Prostate gland (tissue), 2 donors: ENCODE measurements around the gene IRF4. TPM values are rescaled to one million over a fixed set of nuclear protein-coding genes. Genes with fewer than 3 reads are reported as not detected.

Experiments used
- DNase-seq: peaks from one replicate; pipeline ENCODE4 v3.0.0-alpha.2; 2019; ENCODE audit warnings: low spot score
- H3K27ac ChIP-seq, 2 donors: fragments of 200-600 bp; sonication (generic); 2 replicates each; pipeline ENCODE4 v1.5.1; 2017 to 2019
- H3K27me3 ChIP-seq: fragments of 200-600 bp; sonication (generic); replicated peaks from 2 replicates; pipeline ENCODE4 v1.5.1; 2019; ENCODE audit not compliant: insufficient read depth
- H3K36me3 ChIP-seq, 2 donors: fragments of 200-600 bp; sonication (generic); 1 replicate in 1 of 2; 2 replicates in 1 of 2; pipeline versions ENCODE4 v1.5.1 to v1.8.1; 2017 to 2019
- H3K4me1 ChIP-seq: fragments of 200-600 bp; sonication (generic); replicated peaks from 2 replicates; pipeline ENCODE4 v1.5.1; 2019
- H3K4me3 ChIP-seq, 2 donors: fragments of 200-600 bp; sonication (generic); 2 replicates each; pipeline ENCODE4 v1.5.1; 2017 to 2019
- H3K9me3 ChIP-seq: fragments of 200-600 bp; sonication (generic); 2 replicates; pipeline ENCODE4 v1.5.1; 2017
- CTCF ChIP-seq, 4 experiments: fragments of 200-600 bp in 2 of 4; fragments of 450-650 bp in 2 of 4; sonication (generic) in 2 of 4; IDR thresholded peaks; 1 replicate in 3 of 4; 2 replicates in 1 of 4; pipeline ENCODE4 v1.5.1; 2016 to 2019; ENCODE audit warnings: antibody characterized with exemption in 4 of 4, mild to moderate bottlenecking in 2 of 4, moderate library complexity in 2 of 4
- POLR2A ChIP-seq: fragments of 450-650 bp; IDR thresholded peaks from one replicate; pipeline ENCODE4 v1.6.1; 2016; ENCODE audit warnings: antibody characterized with exemption, mild to moderate bottlenecking
- POLR2AphosphoS5 ChIP-seq: sonication (generic); formaldehyde crosslinking; IDR thresholded peaks from one replicate; pipeline ENCODE4 v1.6.1; 2017; ENCODE audit warnings: antibody characterized with exemption
- WGBS: methylation state at CpG from one replicate; pipeline ENCODE4 v1.1.5; 2018; 5-methylcytosine and 5-hydroxymethylcytosine counted together
- intact Hi-C: fragments of 100-400 bp; cut with DNase I; formaldehyde crosslinking; loops from one replicate; pipeline ENCODE4 v1.14.2; 2022
- total RNA-seq, 2 donors: library from RNA; depleted of rRNA; stranded (reverse); fragments of >200 nt; gene quantifications; one replicate each; pipeline ENCODE4 v1.1.0, GENCODE V29; 2016

IRF4 gene
- total RNA-seq, 2 donors from 2014 or later, result 0.77 to 1.6 TPM

- no peaks in the 10 kb centered on the region for H3K4me1 ChIP-seq
- H3K9me3 ChIP-seq, result no peaks in the 10 kb centered on the region
- 76% methylated on average over 5 of the region's 5 CpGs for WGBS
- no peak for DNase-seq
- H3K4me3 ChIP-seq, result no peak overlapping the region
- H3K27ac ChIP-seq, result no peak overlapping the region
- TF ChIP-seq POLR2A, result no peak
- TF ChIP-seq POLR2AphosphoS5, result no peak
- TF ChIP-seq CTCF (IDR thresholded peaks at IDR 0.05), result no peak
- no peaks in the 10 kb centered on the region for H3K36me3 ChIP-seq
- intact Hi-C loops, result no loop called here
- H3K27me3 ChIP-seq, result peaks cover 20% of the 10 kb centered on the region
Measured at GRCh38 chr6:397604-398003, 6.1 kb downstream of the IRF4 start.

- no peak for DNase-seq
- Histone ChIP-seq H3K4me3 (no peak overlapping the region), H3K27me3 (peaks cover 17% of the 10 kb centered on the region), H3K27ac (no peak overlapping the region), H3K4me1 (no peaks in the 10 kb centered on the region), H3K9me3 (no peaks in the 10 kb centered on the region), H3K36me3 (no peaks in the 10 kb centered on the region)
- no peak for TF ChIP-seq POLR2A
- no peak for TF ChIP-seq POLR2AphosphoS5
- TF ChIP-seq CTCF (IDR thresholded peaks at IDR 0.05), result no peak
- intact Hi-C loops, result no loop called here
- WGBS, result 90% methylated on average over 2 of the region's 2 CpGs
Measured at GRCh38 chr6:398065-398464, 6.5 kb downstream of the IRF4 start.

GRCh38 chr6:398558-399078 is 7.1 kb downstream of the IRF4 start:
- TF ChIP-seq POLR2AphosphoS5, result no peak
- TF ChIP-seq POLR2A, result no peak
- TF ChIP-seq CTCF (IDR thresholded peaks at IDR 0.05), result no peak
- no peaks in the 10 kb centered on the region for H3K36me3 ChIP-seq
- no peak for DNase-seq
- no peaks in the 10 kb centered on the region for H3K4me1 ChIP-seq
- WGBS, result 65% methylated on average over 13 of the region's 13 CpGs
- intact Hi-C loops, result no loop called here
- no peak overlapping the region for H3K27ac ChIP-seq
- H3K4me3 ChIP-seq, result no peak overlapping the region
- no peaks in the 10 kb centered on the region for H3K9me3 ChIP-seq
- peaks cover 17% of the 10 kb centered on the region for H3K27me3 ChIP-seq

- intact Hi-C loops, result no loop called here
- Histone ChIP-seq H3K27ac (no peak overlapping the region), H3K9me3 (no peaks in the 10 kb centered on the region), H3K36me3 (no peaks in the 10 kb centered on the region), H3K4me1 (no peaks in the 10 kb centered on the region), H3K4me3 (no peak overlapping the region), H3K27me3 (peaks cover 16% of the 10 kb centered on the region)
- no peak for DNase-seq
- TF ChIP-seq CTCF (IDR thresholded peaks at IDR 0.05), result no peak
- TF ChIP-seq POLR2AphosphoS5, result no peak
- 55% methylated on average over 11 of the region's 11 CpGs for WGBS
Measured at GRCh38 chr6:399785-400534, 8.4 kb downstream of the IRF4 start.

- Histone ChIP-seq H3K4me3 (no peak overlapping the region), H3K27ac (no peak overlapping the region), H3K27me3 (peaks cover 16% of the 10 kb centered on the region), H3K9me3 (no peaks in the 10 kb centered on the region), H3K4me1 (no peaks in the 10 kb centered on the region), H3K36me3 (no peaks in the 10 kb centered on the region)
- intact Hi-C loops, result no loop called here
- TF ChIP-seq POLR2AphosphoS5 (no peak), CTCF (IDR thresholded peaks at IDR 0.05) (no peak), POLR2A (no peak)
- WGBS, result 88% methylated on average over 6 of the region's 6 CpGs
- no peak for DNase-seq
Measured at GRCh38 chr6:400815-401214, 9.3 kb downstream of the IRF4 start.
